Caco-2 (cell line): Measurements from ENCODE around the gene PDE11A. TPM values are rescaled to one million over a fixed set of nuclear protein-coding genes. Genes with fewer than 3 reads are reported as not detected.

Source experiments
- BruUV-seq: library from RNA; stranded (reverse); fragments of 400-500 nt; replicated peaks from 2 replicates; lab custom pipeline; 2021; lab: Mats Ljungman, UMichigan
- CTCF ChIA-PET: fragments of 300-600 bp; sonication (Branson Sonifier 250); formaldehyde crosslinking; loops from one replicate; lab custom pipeline; 2022; ENCODE audit warnings: antibody characterized with exemption; lab: Charles Lee
- POLR2A ChIA-PET: fragments of 300-600 bp; sonication (Branson Sonifier 250); formaldehyde crosslinking; loops from one replicate; lab custom pipeline; 2022; ENCODE audit warnings: antibody characterized with exemption; lab: Charles Lee
- DNase-seq, 2 experiments: peaks; one replicate each; pipeline versions ENCODE4 v3.0.0 to v3.0.0-alpha.2; 2020 to 2022
- H3K27me3 ChIP-seq: replicated peaks from 2 replicates; pipeline ENCODE4 v1.6.0; 2011; ENCODE audit warnings: low read length; ENCODE audit not compliant: control insufficient read depth, insufficient read depth
- H3K36me3 ChIP-seq: 2 replicates; pipeline ENCODE4 v1.5.1; 2011; ENCODE audit warnings: low read length; ENCODE audit not compliant: control insufficient read depth, insufficient read depth
- H3K4me1 ChIP-seq: fragments of 250-450 bp; sonication (Bioruptor Pico); 2 replicates; pipeline ENCODE4 v1.5.1; 2020; ENCODE audit warnings: mild to moderate bottlenecking
- H3K4me3 ChIP-seq: 2 replicates; pipeline ENCODE4 v1.5.1; 2011; ENCODE audit warnings: low read depth, mild to moderate bottlenecking, control low read depth, low read length
- H3K9me3 ChIP-seq: fragments of 250-450 bp; sonication (Bioruptor Pico); 2 replicates; pipeline ENCODE4 v1.5.1; 2020; ENCODE audit warnings: mild to moderate bottlenecking, moderate library complexity
- H3K27ac Mint-ChIP-seq: one replicate; pipeline ENCODE4 v1.8.0; 2022; ENCODE audit warnings: mixed read lengths; ENCODE audit not compliant: unreplicated experiment
- H3K27me3 Mint-ChIP-seq: one replicate; pipeline ENCODE4 v1.8.0; 2022; ENCODE audit warnings: mixed read lengths; ENCODE audit not compliant: insufficient read depth, unreplicated experiment
- H3K36me3 Mint-ChIP-seq: one replicate; pipeline ENCODE4 v1.8.0; 2022; ENCODE audit warnings: mild to moderate bottlenecking, mixed read lengths; ENCODE audit not compliant: insufficient read depth, unreplicated experiment
- H3K4me1 Mint-ChIP-seq: one replicate; pipeline ENCODE4 v1.8.0; 2022; ENCODE audit warnings: low read depth, mixed read lengths; ENCODE audit not compliant: unreplicated experiment
- H3K4me3 Mint-ChIP-seq: one replicate; pipeline ENCODE4 v1.8.0; 2022; ENCODE audit warnings: mild to moderate bottlenecking, moderate library complexity, mixed read lengths; ENCODE audit not compliant: unreplicated experiment
- H3K9me3 Mint-ChIP-seq: one replicate; pipeline ENCODE4 v1.8.0; 2022; ENCODE audit warnings: mixed read lengths; ENCODE audit not compliant: unreplicated experiment
- intact Hi-C: fragments of 100-400 bp; cut with micrococcal nuclease; formaldehyde crosslinking; loops from one replicate; pipeline ENCODE4 v1.10.0; 2022; ENCODE audit not compliant: unreplicated experiment
- total RNA-seq: library from RNA; stranded (reverse); gene quantifications from 2 replicates; pipeline ENCODE4 v1.2.3, GENCODE V29; 2022
- TF ChIP-seq, protein P1 (sequence below), 2 experiments: fragments of 200-600 bp in 1 of 2; IDR thresholded peaks; 1 replicate in 1 of 2; 2 replicates in 1 of 2; pipeline versions ENCODE4 v1.5.1 to v1.8.0; 2011 to 2022; ENCODE audit warnings: antibody characterized with exemption in 1 of 2, control low read depth in 1 of 2, inconsistent platforms in 1 of 2, low read depth in 1 of 2, low read length in 1 of 2, mild to moderate bottlenecking in 1 of 2, moderate library complexity in 1 of 2; ENCODE audit not compliant: insufficient read depth in 1 of 2, severe bottlenecking in 1 of 2, unreplicated experiment in 1 of 2

PDE11A gene
- total RNA-seq, 1 experiment from 2014 or later: 0.25 TPM

DNA sequence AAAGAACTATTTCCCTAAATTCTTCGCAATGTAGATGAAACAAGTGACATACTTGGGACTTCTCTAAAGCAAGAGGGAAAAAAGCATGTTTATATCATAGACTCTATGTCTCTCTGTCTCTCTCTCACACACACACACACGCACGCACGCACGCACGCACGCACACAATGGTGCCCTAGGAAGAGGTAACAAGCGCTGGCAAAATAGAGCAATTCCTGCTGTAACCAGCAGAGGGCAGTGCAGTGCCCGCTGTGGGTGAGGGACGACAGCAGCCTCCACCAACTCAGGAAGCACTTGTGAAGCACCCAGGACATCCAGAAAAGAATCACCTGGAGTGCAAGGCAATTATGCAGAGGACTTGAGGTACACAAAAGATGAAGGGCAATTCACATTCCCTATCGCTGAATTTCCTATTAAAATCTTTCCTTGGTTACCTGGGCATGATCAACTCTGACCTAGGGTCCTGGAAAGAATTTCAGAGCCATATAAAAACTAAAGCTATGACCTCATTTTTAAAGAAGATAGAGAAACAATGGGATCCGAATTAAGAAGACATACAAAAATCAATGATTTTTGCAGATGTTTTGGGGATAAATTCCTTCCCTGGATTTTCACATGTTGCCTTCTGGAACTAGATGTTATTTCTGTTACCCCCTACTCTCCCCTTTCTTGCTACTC is 166.4 kb downstream of the PDE11A start:
- intact Hi-C loops: loop anchor here (1.0 to 2.0 kb wide), 2 partner anchors 77 to 163 kb away; no protein-coding TSS in a partner anchor
- Histone ChIP-seq H3K36me3 (no peaks in the 10 kb centered on the region), H3K4me1 (no peaks in the 10 kb centered on the region), H3K4me3 (no peak overlapping the region), H3K9me3 (no peaks in the 10 kb centered on the region), H3K27me3 (no peaks in the 10 kb centered on the region; the same call in 1 of the 2 replicates)
- Mint-ChIP-seq H3K27me3 (peaks cover 4% of the 10 kb centered on the region), H3K36me3 (no peaks in the 10 kb centered on the region), H3K4me1 (peaks cover 8% of the 10 kb centered on the region), H3K27ac (no peak overlapping the region), H3K4me3 (no peak overlapping the region), H3K9me3 (no peaks in the 10 kb centered on the region)
- DNase-seq: peak; percentile 68 to 83
- ChIA-PET POLR2A (no interaction called here), CTCF (no interaction called here)
- BruUV-seq: no TSS peak
- TF ChIP-seq, protein P1, sequence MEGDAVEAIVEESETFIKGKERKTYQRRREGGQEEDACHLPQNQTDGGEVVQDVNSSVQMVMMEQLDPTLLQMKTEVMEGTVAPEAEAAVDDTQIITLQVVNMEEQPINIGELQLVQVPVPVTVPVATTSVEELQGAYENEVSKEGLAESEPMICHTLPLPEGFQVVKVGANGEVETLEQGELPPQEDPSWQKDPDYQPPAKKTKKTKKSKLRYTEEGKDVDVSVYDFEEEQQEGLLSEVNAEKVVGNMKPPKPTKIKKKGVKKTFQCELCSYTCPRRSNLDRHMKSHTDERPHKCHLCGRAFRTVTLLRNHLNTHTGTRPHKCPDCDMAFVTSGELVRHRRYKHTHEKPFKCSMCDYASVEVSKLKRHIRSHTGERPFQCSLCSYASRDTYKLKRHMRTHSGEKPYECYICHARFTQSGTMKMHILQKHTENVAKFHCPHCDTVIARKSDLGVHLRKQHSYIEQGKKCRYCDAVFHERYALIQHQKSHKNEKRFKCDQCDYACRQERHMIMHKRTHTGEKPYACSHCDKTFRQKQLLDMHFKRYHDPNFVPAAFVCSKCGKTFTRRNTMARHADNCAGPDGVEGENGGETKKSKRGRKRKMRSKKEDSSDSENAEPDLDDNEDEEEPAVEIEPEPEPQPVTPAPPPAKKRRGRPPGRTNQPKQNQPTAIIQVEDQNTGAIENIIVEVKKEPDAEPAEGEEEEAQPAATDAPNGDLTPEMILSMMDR (IDR thresholded peaks at IDR 0.05; ENCODE audit: insufficient read depth in 1 of 2, low read depth in 1 of 2, low read length in 1 of 2, severe bottlenecking in 1 of 2, unreplicated experiment in 1 of 2): peak; percentile 86 to 94

DNA sequence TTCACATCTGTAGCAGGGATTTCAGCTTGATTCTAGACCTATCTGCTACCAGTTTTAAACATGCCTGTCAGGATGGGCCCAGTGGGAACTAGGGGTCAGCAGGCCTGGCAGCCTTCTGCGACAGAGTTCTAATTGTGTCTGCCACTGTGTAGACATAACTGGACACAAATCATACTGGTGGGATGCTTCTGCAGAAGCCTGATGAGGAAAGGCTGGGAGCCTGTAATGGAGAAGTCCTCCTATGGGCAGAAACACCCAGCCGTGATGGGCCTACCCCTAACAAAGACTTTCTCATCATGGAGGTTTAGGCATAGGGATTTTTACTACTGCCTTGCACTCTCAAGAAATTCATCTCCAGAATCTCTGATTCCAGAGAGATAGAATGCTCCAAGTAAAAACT is 166.9 kb downstream of the PDE11A start:
- no peaks in the 10 kb centered on the region for H3K36me3 ChIP-seq
- H3K9me3 Mint-ChIP-seq: no peaks in the 10 kb centered on the region
- H3K4me3 ChIP-seq: no peak overlapping the region
- no peaks in the 10 kb centered on the region for H3K9me3 ChIP-seq
- ChIA-PET POLR2A (no interaction called here), CTCF (no interaction called here)
- no peak overlapping the region for H3K27ac Mint-ChIP-seq
- TF ChIP-seq, protein P1 (IDR thresholded peaks at IDR 0.05; ENCODE audit: insufficient read depth in 1 of 2, low read depth in 1 of 2, low read length in 1 of 2, severe bottlenecking in 1 of 2, unreplicated experiment in 1 of 2): no peak
- BruUV-seq: no TSS peak
- no peak overlapping the region for H3K4me3 Mint-ChIP-seq
- no peak for DNase-seq
- H3K4me1 ChIP-seq: no peaks in the 10 kb centered on the region
- H3K36me3 Mint-ChIP-seq: no peaks in the 10 kb centered on the region
- peaks cover 4% of the 10 kb centered on the region for H3K27me3 Mint-ChIP-seq
- H3K4me1 Mint-ChIP-seq: peaks cover 8% of the 10 kb centered on the region
- intact Hi-C loops: loop anchor here (1.0 to 2.0 kb wide), 2 partner anchors 77 to 164 kb away; no protein-coding TSS in a partner anchor
- H3K27me3 ChIP-seq: no peaks in the 10 kb centered on the region; the same call in 1 of the 2 replicates

DNA sequence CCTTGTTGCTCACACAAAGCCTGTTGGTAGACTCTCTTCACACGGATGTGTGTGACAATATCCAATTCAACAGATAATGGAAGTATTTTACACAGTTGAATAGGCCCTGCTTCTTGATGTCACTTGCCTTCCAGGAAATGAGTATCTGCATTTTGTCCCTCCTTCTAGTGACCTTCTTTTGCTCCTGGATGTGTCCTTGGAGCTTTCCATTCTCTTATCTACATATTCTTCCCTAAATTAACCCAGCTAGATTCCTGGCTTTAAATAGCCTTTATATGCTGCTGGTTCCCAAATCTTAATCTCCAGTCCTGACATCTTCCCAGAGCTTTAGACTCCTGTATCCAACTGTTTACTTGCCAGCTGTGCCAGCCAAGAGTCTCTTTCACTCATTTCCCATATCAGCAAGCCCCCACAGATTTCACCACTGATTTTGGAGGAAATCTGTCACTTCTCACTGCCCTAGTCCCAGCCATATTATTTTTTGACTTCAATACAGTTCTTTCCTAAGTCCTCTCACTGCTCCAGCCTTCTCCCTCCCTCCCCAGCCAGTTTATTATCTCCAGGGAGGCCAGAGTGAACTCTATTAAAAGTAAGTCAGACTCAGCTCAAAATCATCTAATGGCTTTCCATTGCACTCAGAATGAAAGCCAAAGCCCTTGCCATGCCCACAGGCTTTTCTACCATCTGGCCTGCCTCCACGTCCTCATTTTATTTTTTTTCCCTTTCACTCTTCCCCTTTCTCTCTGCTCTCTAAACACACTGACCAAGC is 170.0 kb downstream of the PDE11A start:
- Histone ChIP-seq H3K4me3 (no peak overlapping the region), H3K4me1 (no peaks in the 10 kb centered on the region), H3K36me3 (no peaks in the 10 kb centered on the region), H3K27me3 (no peaks in the 10 kb centered on the region), H3K9me3 (no peaks in the 10 kb centered on the region)
- ChIA-PET POLR2A (no interaction called here), CTCF (no interaction called here)
- Mint-ChIP-seq H3K4me1 (peaks cover 8% of the 10 kb centered on the region), H3K27me3 (peaks cover 4% of the 10 kb centered on the region), H3K27ac (no peak overlapping the region), H3K36me3 (no peaks in the 10 kb centered on the region), H3K4me3 (no peak overlapping the region), H3K9me3 (no peaks in the 10 kb centered on the region)
- TF ChIP-seq, protein P1 (IDR thresholded peaks at IDR 0.05; ENCODE audit: insufficient read depth in 1 of 2, low read depth in 1 of 2, low read length in 1 of 2, severe bottlenecking in 1 of 2, unreplicated experiment in 1 of 2): no peak
- intact Hi-C loops: no loop called here
- BruUV-seq: no TSS peak
- DNase-seq: no peak
